GM23248 (cell line): Measurements from ENCODE around the gene MKLN1.

Source experiments
- EZH2 ChIP-seq: fragments of 200-600 bp; sonication (generic); IDR thresholded peaks from 2 replicates; pipeline ENCODE4 v1.6.1; 2018; ENCODE audit warnings: antibody characterized with exemption, mild to moderate bottlenecking; ENCODE audit not compliant: insufficient read depth, poor library complexity, severe bottlenecking
- EZH2phosphoT487 ChIP-seq: fragments of 200-600 bp; sonication (generic); IDR thresholded peaks from 2 replicates; pipeline ENCODE4 v1.6.1; 2018; ENCODE audit warnings: antibody characterized with exemption, moderate library complexity, mild to moderate bottlenecking, low read depth; ENCODE audit not compliant: insufficient read depth

- TF ChIP-seq EZH2 (no peak), EZH2phosphoT487 (no peak)
Measured at GRCh38 chr7:131467788-131468187, 140.1 kb downstream of the MKLN1 start.
